Measurements from ENCODE around the gene POLR3GL. TPM values are rescaled to one million over a fixed set of nuclear protein-coding genes. Genes with fewer than 3 reads are reported as not detected.

POLR3GL gene
- total RNA-seq, 6 donors from 2014 or later = 18.7 to 25.7 (median 22.5) TPM

- H3K4me1 ChIP-seq = peaks cover 47 to 70% (median 51%) of the 10 kb centered on the region in 4 donors
- H3K27me3 ChIP-seq = no peaks in the 10 kb centered on the region
- peak overlapping the region; percentile 20 to 92 (median 78) for H3K27ac ChIP-seq
- whole genome bisulfite sequencing, 2 donors = 6 to 16% methylated on average over 18 to 20 of the region's 36 CpGs
- DNase-seq (peak; percentile 53 to 85), ATAC-seq (ENCODE audit: low FRiP score in 2 of 2) (no peak)
- H3K9me3 ChIP-seq = peaks cover 0 to 2% (median 0%) of the 10 kb centered on the region in 4 donors
- TF ChIP-seq POLR2A (IDR thresholded peaks at IDR 0.05) (no peak), POLR2AphosphoS5 (IDR thresholded peaks at IDR 0.05) (no peak), CTCF (IDR thresholded peaks at IDR 0.05) (no peak), EP300 (IDR thresholded peaks at IDR 0.05) (no peak)
- H3K4me3 ChIP-seq = peak overlapping the region; percentile 41 to 66 (median 62)
- H3K36me3 ChIP-seq = no peaks in the 10 kb centered on the region
These were observed 2.1 kb upstream of the POLR3GL start for GRCh38 chr1:145962157-145963102.

- Histone ChIP-seq H3K4me3 (peak overlapping the region in 2 of 4 donors; percentile 59 to 65), H3K4me1 (peaks cover 43 to 60% (median 49%) of the 10 kb centered on the region in 4 donors), H3K27ac (peak overlapping the region; percentile 78 to 93 (median 91)), H3K9me3 (peaks cover 0 to 3% (median 0%) of the 10 kb centered on the region in 4 donors), H3K27me3 (no peaks in the 10 kb centered on the region), H3K36me3 (no peaks in the 10 kb centered on the region)
- TF ChIP-seq EP300 (IDR thresholded peaks at IDR 0.05) = no peak
- no peak for TF ChIP-seq CTCF (IDR thresholded peaks at IDR 0.05)
- no peak for TF ChIP-seq POLR2AphosphoS5 (IDR thresholded peaks at IDR 0.05)
- TF ChIP-seq POLR2A (IDR thresholded peaks at IDR 0.05) = no peak
- DNase-seq (no peak), ATAC-seq (ENCODE audit: low FRiP score in 2 of 2) (no peak)
- 53 to 55% methylated on average over 5 of the region's 5 CpGs for WGBS, 2 donors
These were observed 1.0 kb upstream of the POLR3GL start for GRCh38 chr1:145963265-145964019.

GRCh38 chr1:145965119-145965744, 742 bp downstream of the POLR3GL start:
- H3K27me3 ChIP-seq = no peaks in the 10 kb centered on the region
- no peaks in the 10 kb centered on the region for H3K36me3 ChIP-seq
- peaks cover 0 to 3% (median 0%) of the 10 kb centered on the region in 4 donors for H3K9me3 ChIP-seq
- peaks cover 33 to 47% (median 41%) of the 10 kb centered on the region in 4 donors for H3K4me1 ChIP-seq
- 1 to 3% methylated on average over 5 of the region's 5 CpGs for WGBS, 2 donors
- DNase-seq = no peak
- TF ChIP-seq EP300 (IDR thresholded peaks at IDR 0.05) (no peak), CTCF (IDR thresholded peaks at IDR 0.05) (no peak), POLR2A (IDR thresholded peaks at IDR 0.05) (no peak), POLR2AphosphoS5 (IDR thresholded peaks at IDR 0.05) (no peak)
- no peak for ATAC-seq (ENCODE audit: low FRiP score in 2 of 2)
- peak overlapping the region; percentile 78 to 93 (median 91) for H3K27ac ChIP-seq
- H3K4me3 ChIP-seq = peak overlapping the region; percentile 20 to 65 (median 55)

- Histone ChIP-seq H3K4me1 (peaks cover 20 to 28% (median 25%) of the 10 kb centered on the region in 4 donors), H3K36me3 (no peaks in the 10 kb centered on the region), H3K4me3 (no peak overlapping the region), H3K9me3 (peaks cover 0 to 3% (median 0%) of the 10 kb centered on the region in 4 donors), H3K27ac (no peak overlapping the region), H3K27me3 (no peaks in the 10 kb centered on the region)
- DNase-seq (no peak), ATAC-seq (ENCODE audit: low FRiP score in 2 of 2) (no peak)
- 94 to 97% methylated on average over 2 of the region's 2 CpGs for WGBS, 2 donors
- TF ChIP-seq POLR2A (IDR thresholded peaks at IDR 0.05) (no peak), CTCF (IDR thresholded peaks at IDR 0.05) (no peak)
These were observed 2.8 kb downstream of the POLR3GL start for GRCh38 chr1:145967288-145967687.

Data from upper lobe of left lung (tissue), 6 donors.